HG02973 (cell line): ENCODE measurements around the gene EBI3.
"Not testable (repeated sequence)": the region's sequence is repeated elsewhere in the genome, so short reads cannot be mapped to it uniquely, and the experiment has no call there.

Experiments used
- ATAC-seq: cut with Tn5 transposase; IDR thresholded peaks from one replicate; pipeline ENCODE4 v1.9.1; 2021; ENCODE audit warnings: moderate library complexity; ENCODE audit not compliant: unreplicated experiment

Gene EBI3

DNA sequence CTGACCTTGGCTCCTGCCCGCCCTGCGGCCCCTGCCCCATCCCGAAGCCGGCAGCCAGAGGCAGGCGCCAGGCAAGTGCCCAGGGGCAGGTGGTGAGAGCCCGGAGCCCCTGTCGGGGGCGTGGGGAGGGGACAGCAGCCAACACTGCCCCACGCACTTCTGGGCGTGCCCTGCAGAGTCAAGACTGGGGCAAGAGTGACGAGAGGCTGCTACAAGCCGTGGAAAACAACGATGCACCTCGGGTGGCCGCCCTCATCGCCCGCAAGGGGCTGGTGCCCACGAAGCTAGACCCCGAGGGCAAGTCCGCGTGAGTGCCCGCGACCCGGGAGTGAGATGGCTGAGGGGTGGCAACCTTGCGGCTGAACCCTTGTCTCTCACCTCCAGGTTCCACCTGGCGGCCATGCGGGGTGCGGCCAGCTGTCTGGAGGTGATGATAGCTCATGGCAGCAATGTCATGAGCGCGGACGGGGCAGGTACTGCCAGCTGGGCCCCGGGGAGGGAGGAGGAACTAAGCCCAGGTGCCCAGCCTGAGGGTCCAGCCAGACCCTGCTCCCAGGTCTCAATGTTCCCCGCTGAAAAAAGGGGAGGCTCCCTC lies 29.5 kb upstream of the EBI3 start:
- ATAC-seq = no peak

GRCh38 chr19:4200940-4201542 lies 28.3 kb upstream of the EBI3 start:
- ATAC-seq = no peak

DNA sequence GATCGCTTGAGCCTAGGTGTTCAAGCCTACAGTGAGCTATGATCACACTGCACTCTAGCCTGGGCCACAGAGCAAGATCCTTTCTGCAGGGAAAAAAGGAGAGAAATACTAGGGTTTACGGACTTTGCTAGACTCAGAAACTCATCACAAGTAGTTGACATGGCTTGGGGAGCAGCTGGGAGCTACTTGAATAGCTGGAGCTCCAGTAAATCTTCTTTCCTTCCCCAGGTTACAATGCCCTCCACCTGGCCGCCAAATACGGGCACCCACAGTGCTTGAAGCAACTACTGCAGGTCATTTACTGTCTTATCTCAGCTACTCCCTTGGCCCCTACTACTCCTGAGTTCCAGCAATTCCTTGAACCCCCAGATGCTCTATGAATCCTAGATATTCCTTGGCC lies 27.5 kb upstream of the EBI3 start:
- ATAC-seq = no peak

DNA sequence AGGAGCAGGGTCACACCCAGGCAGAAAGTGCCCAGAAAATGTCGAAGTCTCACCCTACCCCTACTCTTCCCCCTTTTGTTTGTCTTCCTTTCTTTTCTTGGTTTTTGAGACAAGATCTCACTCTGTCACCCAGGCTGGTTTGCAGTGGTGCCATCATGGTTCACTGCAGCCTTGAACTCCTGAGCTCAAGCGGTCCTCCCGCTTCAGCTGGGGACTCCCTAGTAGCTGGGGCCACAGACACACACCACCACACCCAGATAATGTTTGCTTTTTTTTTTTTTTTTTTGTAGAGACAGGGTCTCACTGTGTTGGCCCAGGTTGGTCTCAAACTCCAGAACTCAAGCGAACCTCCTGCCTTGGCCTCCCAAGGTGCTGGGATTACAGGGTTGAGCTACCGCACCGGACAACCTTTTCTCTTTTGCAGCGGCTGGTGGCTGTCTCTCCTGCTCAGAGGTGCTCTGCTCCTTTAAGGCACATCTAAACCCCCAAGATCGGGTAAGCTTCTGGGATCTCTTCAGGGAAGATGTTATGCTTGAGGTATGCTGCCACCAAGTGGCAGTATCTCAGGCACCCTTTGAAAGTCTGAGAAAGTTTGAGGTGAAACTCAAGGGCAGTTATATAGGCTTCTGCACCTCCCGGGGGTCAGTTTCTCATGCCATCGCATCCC lies 22.4 kb upstream of the EBI3 start:
- no peak for ATAC-seq

- no peak for ATAC-seq
These were observed 20.8 kb upstream of the EBI3 start for GRCh38 chr19:4208385-4209094.

GRCh38 chr19:4210166-4210731 lies 19.1 kb upstream of the EBI3 start:
- ATAC-seq = no peak

DNA sequence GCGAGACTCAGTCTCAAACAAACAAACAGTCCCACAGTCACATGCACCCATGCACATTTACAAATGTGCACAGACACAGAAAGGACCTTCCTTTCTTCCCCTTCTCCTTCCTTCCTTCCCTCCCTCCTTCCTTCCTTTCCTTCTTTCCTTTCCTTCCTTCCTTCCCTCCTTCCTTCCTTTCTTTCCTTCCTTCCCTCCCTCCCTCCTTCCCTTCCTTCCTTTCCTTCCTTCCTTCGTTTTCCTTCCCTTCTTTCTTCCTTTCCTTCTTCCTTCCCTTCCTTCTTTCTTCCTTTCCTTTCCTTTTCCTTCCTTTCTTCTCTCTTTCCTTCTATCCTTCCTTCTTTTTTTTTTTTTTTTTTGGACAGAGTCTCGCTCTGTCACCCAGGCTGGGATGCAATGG lies 16.2 kb upstream of the EBI3 start:
- ATAC-seq = no peak

- ATAC-seq = no peak
These were observed 13.5 kb upstream of the EBI3 start for GRCh38 chr19:4215807-4216206.

DNA sequence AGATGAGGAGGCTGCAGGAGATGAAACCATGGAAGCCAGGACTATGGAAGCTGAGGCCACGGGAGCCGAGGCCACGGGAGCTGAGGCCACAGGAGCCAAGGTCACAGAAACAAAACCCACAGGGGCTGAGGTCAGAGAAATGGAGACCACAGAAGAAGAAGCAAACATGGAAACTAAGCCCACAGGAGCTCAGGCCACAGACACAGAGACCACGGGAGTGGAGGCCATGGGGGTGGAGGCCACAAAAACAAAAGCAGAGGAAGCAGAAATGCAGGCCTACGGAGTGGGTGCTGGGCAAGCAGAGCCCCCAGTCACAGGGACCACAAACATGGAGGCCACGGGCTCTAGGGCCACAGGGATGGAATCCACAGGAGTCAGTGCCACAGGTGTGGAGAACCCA lies 12.5 kb upstream of the EBI3 start:
- no peak for ATAC-seq

- no peak for ATAC-seq
These were observed 11.7 kb upstream of the EBI3 start for GRCh38 chr19:4217429-4218264.

GRCh38 chr19:4218523-4218922 lies 10.8 kb upstream of the EBI3 start:
- not testable (repeated sequence) for ATAC-seq

GRCh38 chr19:4220188-4220587 lies 9.1 kb upstream of the EBI3 start:
- no peak for ATAC-seq

DNA sequence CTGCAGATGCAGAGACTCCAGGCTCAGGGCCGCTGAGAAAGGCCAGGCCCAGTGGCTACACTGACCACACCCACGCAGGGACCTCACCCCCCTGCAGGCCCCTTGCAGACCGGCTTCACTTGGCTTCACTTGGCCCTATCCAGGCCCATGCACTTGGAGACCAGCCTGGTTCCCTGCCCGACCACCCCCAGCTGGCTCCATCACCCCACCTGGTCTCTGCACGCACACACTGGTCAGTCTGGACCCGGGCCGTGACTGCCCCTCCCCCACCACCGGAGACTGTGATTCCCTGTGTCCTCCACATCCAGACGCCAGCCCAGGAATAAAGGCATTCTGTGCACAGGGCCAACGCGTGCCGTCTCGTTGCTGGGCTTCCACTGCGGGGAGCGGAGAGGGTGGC lies 4.9 kb upstream of the EBI3 start:
- no peak for ATAC-seq

GRCh38 chr19:4225885-4226284 lies 3.4 kb upstream of the EBI3 start:
- ATAC-seq = no peak

- ATAC-seq = no peak
These were observed 1.6 kb upstream of the EBI3 start for GRCh38 chr19:4227771-4228170.

GRCh38 chr19:4228765-4229178 lies 551 bp upstream of the EBI3 start:
- ATAC-seq = no peak

GRCh38 chr19:4230237-4230636 lies 914 bp downstream of the EBI3 start:
- not testable (repeated sequence) for ATAC-seq

DNA sequence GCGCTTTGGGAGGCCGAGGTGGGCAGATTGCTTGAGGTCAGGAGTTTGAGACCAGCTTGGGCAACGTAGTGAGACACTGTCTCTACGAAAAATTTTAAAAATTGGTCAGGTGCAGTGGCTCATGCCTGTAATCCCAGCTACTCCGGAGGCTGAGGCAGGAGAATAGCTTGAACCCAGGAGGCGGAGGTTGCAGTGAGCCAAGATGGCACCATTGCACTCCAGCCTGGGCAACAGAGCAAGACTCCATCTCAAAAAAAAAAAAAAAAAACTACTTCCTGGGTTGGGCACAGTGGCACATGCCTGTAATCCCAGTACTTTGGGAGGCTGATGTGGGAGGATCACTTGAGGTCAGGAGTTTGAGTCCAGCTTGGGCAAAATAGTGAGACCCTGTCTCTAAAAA lies 2.2 kb downstream of the EBI3 start:
- not testable (repeated sequence) for ATAC-seq

- not testable (repeated sequence) for ATAC-seq
These were observed 2.8 kb downstream of the EBI3 start for GRCh38 chr19:4232139-4232538.

DNA sequence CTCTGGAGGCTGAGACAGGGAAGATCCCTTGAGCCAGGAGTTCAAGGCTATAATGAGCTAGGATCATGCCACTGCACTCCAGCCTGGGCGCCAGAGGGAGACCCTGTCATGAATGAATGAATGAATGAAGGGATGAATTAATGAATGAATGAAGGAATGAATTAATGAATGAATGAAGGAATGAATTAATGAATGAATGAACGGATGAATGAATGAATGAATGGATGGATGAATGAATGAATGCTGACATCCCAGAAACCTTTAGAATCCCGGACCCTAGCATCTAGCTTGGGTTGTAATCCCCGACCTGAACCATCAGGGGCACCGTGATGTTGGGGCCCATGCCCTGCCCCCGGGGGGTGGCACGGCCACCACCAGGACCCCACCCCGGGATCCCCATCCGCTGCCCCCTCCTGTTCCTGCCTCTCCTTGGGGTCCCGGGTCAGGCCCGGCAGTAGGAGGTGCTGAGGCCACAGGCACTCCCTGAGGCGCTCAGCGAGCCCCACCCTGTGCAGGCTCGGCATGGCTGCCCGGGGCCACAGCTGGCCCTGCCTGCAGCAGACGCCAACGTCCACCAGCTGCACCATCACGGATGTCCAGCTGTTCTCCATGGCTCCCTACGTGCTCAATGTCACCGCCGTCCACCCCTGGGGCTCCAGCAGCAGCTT lies 3.4 kb downstream of the EBI3 start:
- ATAC-seq = no peak
